Measurements from ENCODE around the gene ZNF846. TPM values are rescaled to one million over a fixed set of nuclear protein-coding genes. Genes with fewer than 3 reads are reported as not detected.

The ZNF846 gene
- total RNA-seq, 1 donor from 2014 or later, result 6.9 TPM

GRCh38 chr19:9801976-9802375, 33.4 kb upstream of the ZNF846 start:
- Histone ChIP-seq H3K4me3 (no peak overlapping the region), H3K27me3 (ENCODE audit: low read depth) (no peaks in the 10 kb centered on the region), H3K36me3 (peaks cover 11% of the 10 kb centered on the region), H3K27ac (replicated peaks) (no peak overlapping the region), H3K4me1 (no peaks in the 10 kb centered on the region), H3K9me3 (replicated peaks) (no peaks in the 10 kb centered on the region)
- no peak for TF ChIP-seq CTCF (IDR thresholded peaks at IDR 0.05; ENCODE audit: borderline replicate concordance)
- intact Hi-C loops (cut with micrococcal nuclease), result no loop called here
- DNase-seq, result no peak

GRCh38 chr19:9799162-9799561, 30.6 kb upstream of the ZNF846 start:
- intact Hi-C loops (cut with micrococcal nuclease), result loop anchor here (5.0 to 10.0 kb wide), 2 partner anchors 172 to 594 kb away; no protein-coding TSS in a partner anchor
- Histone ChIP-seq H3K4me3 (no peak overlapping the region), H3K4me1 (peaks cover 4% of the 10 kb centered on the region), H3K27me3 (ENCODE audit: low read depth) (no peaks in the 10 kb centered on the region), H3K36me3 (no peaks in the 10 kb centered on the region), H3K27ac (replicated peaks) (no peak overlapping the region), H3K9me3 (replicated peaks) (no peaks in the 10 kb centered on the region)
- no peak for DNase-seq
- no peak for TF ChIP-seq CTCF (IDR thresholded peaks at IDR 0.05; ENCODE audit: borderline replicate concordance)

GRCh38 chr19:9797871-9798270, 29.3 kb upstream of the ZNF846 start:
- H3K27me3 ChIP-seq (ENCODE audit: low read depth), result no peaks in the 10 kb centered on the region
- no peaks in the 10 kb centered on the region for H3K9me3 ChIP-seq (replicated peaks)
- intact Hi-C loops (cut with micrococcal nuclease), result loop anchor here (5.0 to 10.0 kb wide), 2 partner anchors 171 to 593 kb away; no protein-coding TSS in a partner anchor
- no peaks in the 10 kb centered on the region for H3K36me3 ChIP-seq
- peaks cover 8% of the 10 kb centered on the region for H3K4me1 ChIP-seq
- TF ChIP-seq CTCF (IDR thresholded peaks at IDR 0.05; ENCODE audit: borderline replicate concordance), result no peak
- H3K4me3 ChIP-seq, result no peak overlapping the region
- H3K27ac ChIP-seq (replicated peaks), result no peak overlapping the region
- DNase-seq, result no peak

GRCh38 chr19:9796113-9796773, 27.7 kb upstream of the ZNF846 start:
- intact Hi-C loops (cut with micrococcal nuclease), result loop anchor here (5.0 to 10.0 kb wide), 2 partner anchors 169 to 591 kb away; no protein-coding TSS in a partner anchor
- TF ChIP-seq CTCF (IDR thresholded peaks at IDR 0.05; ENCODE audit: borderline replicate concordance), result peak; percentile 87
- no peaks in the 10 kb centered on the region for H3K9me3 ChIP-seq (replicated peaks)

GRCh38 chr19:9793071-9793591, 24.6 kb upstream of the ZNF846 start:
- TF ChIP-seq CTCF (IDR thresholded peaks at IDR 0.05; ENCODE audit: borderline replicate concordance), result no peak
- DNase-seq, result peak; percentile 61
- no peaks in the 10 kb centered on the region for H3K9me3 ChIP-seq (replicated peaks)
- H3K27me3 ChIP-seq (ENCODE audit: low read depth), result no peaks in the 10 kb centered on the region
- H3K36me3 ChIP-seq, result no peaks in the 10 kb centered on the region
- intact Hi-C loops (cut with micrococcal nuclease), result loop anchor here (10.0 kb wide), 1 partner anchor 588 kb away; no protein-coding TSS in a partner anchor
- peak overlapping the region; percentile 89 for H3K27ac ChIP-seq (replicated peaks)
- peak overlapping the region; percentile 79 for H3K4me3 ChIP-seq
- H3K4me1 ChIP-seq, result peaks cover 25% of the 10 kb centered on the region

More at GRCh38 chr19:9796113-9796773, 27.7 kb upstream of the ZNF846 start:
- H3K27ac ChIP-seq (replicated peaks), result peak overlapping the region; percentile 42
- H3K4me1 ChIP-seq, result peaks cover 13% of the 10 kb centered on the region
- H3K27me3 ChIP-seq (ENCODE audit: low read depth), result no peaks in the 10 kb centered on the region
- no peak overlapping the region for H3K4me3 ChIP-seq
- H3K36me3 ChIP-seq, result no peaks in the 10 kb centered on the region
- DNase-seq, result peak; percentile 77

All from left ventricle myocardium inferior (tissue), 1 donor.